Esophagus squamous epithelium (tissue), 5 donors: ENCODE results near the gene NID1. TPM values are rescaled to one million over a fixed set of nuclear protein-coding genes. Genes with fewer than 3 reads are reported as not detected.
"Not testable (repeated sequence)": the region's sequence is repeated elsewhere in the genome, so short reads cannot be mapped to it uniquely, and the experiment has no call there.

Experiments used
- DNase-seq: peaks from one replicate; lab custom pipeline; 2025; lab: John Stamatoyannopoulos, UW
- H3K27ac ChIP-seq, 4 donors: fragments of 200-600 bp; sonication (generic); one replicate each; pipeline ENCODE4 v1.5.1; 2016 to 2019; ENCODE audit warnings: mild to moderate bottlenecking in 1 of 4
- H3K27me3 ChIP-seq, 4 donors: fragments of 200-600 bp; sonication (generic); 1 replicate in 3 of 4; 2 replicates in 1 of 4; pipeline versions ENCODE4 v1.5.1 to v1.6.0; 2017 to 2021; ENCODE audit warnings: antibody characterized with exemption in 1 of 4
- H3K36me3 ChIP-seq, 3 donors: fragments of 200-600 bp; sonication (generic); one replicate each; pipeline ENCODE4 v1.5.1; 2016 to 2019
- H3K4me1 ChIP-seq, 3 donors: fragments of 200-600 bp; sonication (generic); one replicate each; pipeline ENCODE4 v1.5.1; 2017 to 2019
- H3K4me3 ChIP-seq, 4 donors: fragments of 200-600 bp; sonication (generic); 1 replicate in 3 of 4; 2 replicates in 1 of 4; pipeline ENCODE4 v1.5.1; 2016 to 2019; ENCODE audit warnings: mild to moderate bottlenecking in 2 of 4, moderate library complexity in 1 of 4
- H3K9me3 ChIP-seq, 3 donors: fragments of 200-600 bp; sonication (generic); one replicate each; pipeline ENCODE4 v1.5.1; 2016 to 2019
- CTCF ChIP-seq, 6 experiments: fragments of 450-650 bp in 4 of 6; fragments of 200-600 bp in 2 of 6; sonication (generic) in 2 of 6; IDR thresholded peaks; one replicate each; pipeline ENCODE4 v1.5.1; 2016 to 2019; ENCODE audit warnings: antibody characterized with exemption in 6 of 6, mild to moderate bottlenecking in 4 of 6, moderate library complexity in 4 of 6
- POLR2A ChIP-seq, 4 donors: fragments of 450-650 bp; IDR thresholded peaks; one replicate each; pipeline ENCODE4 v1.6.1; 2017; ENCODE audit warnings: antibody characterized with exemption in 4 of 4, mild to moderate bottlenecking in 4 of 4, moderate library complexity in 3 of 4
- WGBS, 2 donors: methylation state at CpG; one replicate each; pipeline ENCODE4 v1.1.5; 2018; 5-methylcytosine and 5-hydroxymethylcytosine counted together
- intact Hi-C: fragments of 100-400 bp; cut with DNase I; formaldehyde crosslinking; loops from one replicate; pipeline ENCODE4 v1.15.0; 2022
- total RNA-seq, 4 donors: library from RNA; depleted of rRNA; stranded (reverse); fragments of >200 nt; gene quantifications; one replicate each; pipeline ENCODE4 v1.1.0, GENCODE V29; 2016
- donor health status: DM: yes; HTN: yes; CAD: no.

The NID1 gene
- total RNA-seq, 4 donors from 2014 or later = 3.6 to 120 (median 28.5) TPM

- Histone ChIP-seq H3K4me3 (no peak overlapping the region), H3K36me3 (no peaks in the 10 kb centered on the region), H3K9me3 (no peaks in the 10 kb centered on the region), H3K27ac (no peak overlapping the region), H3K4me1 (peaks cover 0 to 19% (median 9%) of the 10 kb centered on the region in 3 donors), H3K27me3 (no peaks in the 10 kb centered on the region)
- 92 to 94% methylated on average over 5 of the region's 5 CpGs for WGBS, 2 donors
- DNase-seq = no peak
- intact Hi-C loops = no loop called here
- TF ChIP-seq POLR2A (IDR thresholded peaks at IDR 0.05) (no peak), CTCF (IDR thresholded peaks at IDR 0.05) (no peak)
Observed at GRCh38 chr1:236079703-236080102, 14.8 kb upstream of the NID1 start.

GRCh38 chr1:236078993-236079392 is 14.1 kb upstream of the NID1 start:
- Histone ChIP-seq H3K9me3 (no peaks in the 10 kb centered on the region), H3K4me1 (peaks cover 0 to 14% (median 6%) of the 10 kb centered on the region in 3 donors), H3K27ac (no peak overlapping the region), H3K4me3 (no peak overlapping the region), H3K27me3 (no peaks in the 10 kb centered on the region), H3K36me3 (no peaks in the 10 kb centered on the region)
- intact Hi-C loops = no loop called here
- DNase-seq = no peak
- TF ChIP-seq CTCF (IDR thresholded peaks at IDR 0.05) (no peak), POLR2A (IDR thresholded peaks at IDR 0.05) (no peak)
- 82 to 93% methylated on average over 2 of the region's 2 CpGs for WGBS, 2 donors

GRCh38 chr1:236078077-236078476 is 13.2 kb upstream of the NID1 start:
- H3K27ac ChIP-seq, intact Hi-C loops, H3K4me3 ChIP-seq, H3K36me3 ChIP-seq, H3K4me1 ChIP-seq, H3K27me3 ChIP-seq, DNase-seq, H3K9me3 ChIP-seq: not testable (repeated sequence)
- WGBS, 2 donors = 84 to 89% methylated on average over 4 of the region's 4 CpGs

- Histone ChIP-seq H3K9me3 (peaks cover 0 to 8% (median 0%) of the 10 kb centered on the region in 3 donors), H3K4me1 (no peaks in the 10 kb centered on the region), H3K4me3 (no peak overlapping the region), H3K27me3 (no peaks in the 10 kb centered on the region), H3K27ac (no peak overlapping the region), H3K36me3 (no peaks in the 10 kb centered on the region)
- 83 to 84% methylated on average over 4 of the region's 4 CpGs for WGBS, 2 donors
- intact Hi-C loops = no loop called here
- DNase-seq = no peak
- TF ChIP-seq POLR2A (IDR thresholded peaks at IDR 0.05) = no peak
- TF ChIP-seq CTCF (IDR thresholded peaks at IDR 0.05) = no peak
Observed at GRCh38 chr1:236075848-236076247, 11.0 kb upstream of the NID1 start.

GRCh38 chr1:236073307-236073897 is 8.5 kb upstream of the NID1 start:
- Histone ChIP-seq H3K4me3 (no peak overlapping the region), H3K9me3 (peaks cover 0 to 12% (median 0%) of the 10 kb centered on the region in 3 donors), H3K27ac (no peak overlapping the region), H3K27me3 (no peaks in the 10 kb centered on the region), H3K36me3 (no peaks in the 10 kb centered on the region), H3K4me1 (peaks cover 0 to 5% (median 0%) of the 10 kb centered on the region in 3 donors)
- intact Hi-C loops = no loop called here
- 79 to 84% methylated on average over 4 of the region's 4 CpGs for WGBS, 2 donors
- TF ChIP-seq CTCF (IDR thresholded peaks at IDR 0.05) = no peak
- TF ChIP-seq POLR2A (IDR thresholded peaks at IDR 0.05) = no peak
- no peak for DNase-seq
